ENCODE results near the gene CCDC13.

The CCDC13 gene

GRCh38 chr3:42732829-42733459 lies 40.1 kb downstream of the CCDC13 start:
- DNase-seq: no peak

- no peak for DNase-seq
Measured at GRCh38 chr3:42732196-42732828, 40.7 kb downstream of the CCDC13 start.

- DNase-seq: no peak
Measured at GRCh38 chr3:42731476-42732195, 41.4 kb downstream of the CCDC13 start.

GRCh38 chr3:42730706-42731420 lies 42.2 kb downstream of the CCDC13 start:
- no peak for DNase-seq

- DNase-seq: no peak
Measured at GRCh38 chr3:42730294-42730693, 42.8 kb downstream of the CCDC13 start.

- DNase-seq: no peak
Measured at GRCh38 chr3:42729404-42730145, 43.5 kb downstream of the CCDC13 start.

GRCh38 chr3:42728668-42729364 lies 44.2 kb downstream of the CCDC13 start:
- no peak for DNase-seq

- no peak for DNase-seq
Measured at GRCh38 chr3:42728056-42728455, 45.0 kb downstream of the CCDC13 start.

GRCh38 chr3:42725454-42725853 lies 47.6 kb downstream of the CCDC13 start:
- DNase-seq: no peak

- DNase-seq: no peak
Measured at GRCh38 chr3:42723219-42723618, 49.8 kb downstream of the CCDC13 start.
